OCI-LY3 (cell line): ENCODE data around the gene HPGDS.

ENCODE experiments used
- CTCF ChIP-seq: fragments of 200-600, 300-600 bp; sonication (generic); IDR thresholded peaks from 2 replicates; pipeline ENCODE4 v1.5.1; 2014; ENCODE audit warnings: antibody characterized with exemption, low read length, low read depth
- EZH2phosphoT487 ChIP-seq: fragments of 200-600 bp; shearing (Covaris generic); IDR thresholded peaks from 2 replicates; pipeline ENCODE4 v1.6.1; 2018; ENCODE audit warnings: antibody characterized with exemption, mixed run types, low read depth

GRCh38 chr4:94372991-94373390, 30.4 kb upstream of the HPGDS start:
- TF ChIP-seq CTCF = no peak
- no peak for TF ChIP-seq EZH2phosphoT487
